ENCODE measurements around the gene TEX2.
A peak's percentile ranks its signal among the peaks of the same experiment; 100 is the strongest.

Gene TEX2

DNA sequence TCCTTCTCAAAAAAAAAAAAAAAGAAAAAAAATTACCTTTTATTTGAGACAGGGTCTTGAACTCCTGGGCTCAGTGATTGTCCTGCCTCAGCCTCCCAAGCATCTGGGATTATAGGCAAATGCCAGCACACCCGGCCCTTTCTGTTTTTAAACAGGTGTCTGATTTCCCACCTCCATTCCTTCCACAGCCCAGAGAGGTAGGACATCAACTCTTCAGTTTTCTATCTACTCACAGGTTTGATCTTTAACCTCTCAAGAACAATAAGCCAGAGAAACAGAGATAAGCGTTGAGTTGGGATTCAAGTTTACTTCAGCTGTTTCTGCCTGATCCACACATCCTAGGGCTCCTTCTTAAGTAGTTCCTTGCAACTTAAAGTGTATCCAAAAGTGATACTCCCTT lies 41.5 kb upstream of the TEX2 start:
- H4K8ac ChIP-seq (ENCODE audit: low read length): no peak overlapping the region
- no peak overlapping the region for H3K4me2 ChIP-seq (ENCODE audit: low read length, poor library complexity, severe bottlenecking)
- 91% methylated on average over 2 of the region's 2 CpGs for WGBS
- no peak overlapping the region for H2BK12ac ChIP-seq (ENCODE audit: low read length in 2 of 2)
- H3K4me3 ChIP-seq (ENCODE audit: insufficient read depth in 1 of 2, low read depth in 1 of 2, low read length in 2 of 2): no peak overlapping the region
- H2AK5ac ChIP-seq (ENCODE audit: low read length, severe bottlenecking): no peak overlapping the region
- no peak overlapping the region for H3K14ac ChIP-seq (ENCODE audit: low read length in 2 of 2)
- H2AFZ ChIP-seq (ENCODE audit: low read depth, low read length): no peak overlapping the region
- no peak overlapping the region for H2BK120ac ChIP-seq (ENCODE audit: low read depth, low read length)
- H3K4me1 ChIP-seq (ENCODE audit: control insufficient read depth, insufficient read depth, low read depth, low read length): no peaks in the 10 kb centered on the region
- no peak for DNase-seq
- no peak overlapping the region for H2BK15ac ChIP-seq (ENCODE audit: low read depth, poor library complexity, severe bottlenecking)
- no peaks in the 10 kb centered on the region for H3K36me3 ChIP-seq (ENCODE audit: control insufficient read depth in 1 of 2, insufficient read depth in 2 of 2, low read depth in 1 of 2, low read length in 2 of 2)
- no peaks in the 10 kb centered on the region for H3K79me1 ChIP-seq (replicated peaks; ENCODE audit: low read length, poor library complexity, severe bottlenecking)
- H3K27ac ChIP-seq (ENCODE audit: low read length, poor library complexity, severe bottlenecking): no peak overlapping the region
- H3K23ac ChIP-seq (ENCODE audit: low read length in 2 of 2): no peak overlapping the region
- no peak overlapping the region for H3K18ac ChIP-seq (ENCODE audit: low read depth in 1 of 2, low read length in 2 of 2)
- H4K91ac ChIP-seq (ENCODE audit: low read length): no peak overlapping the region
- no peak overlapping the region for H3K4ac ChIP-seq (ENCODE audit: low read depth in 1 of 2, low read length in 2 of 2)
- no peak overlapping the region for H3K9ac ChIP-seq (ENCODE audit: low read length)
- H2BK5ac ChIP-seq (ENCODE audit: low read depth, low read length, poor library complexity, severe bottlenecking): no peak overlapping the region
- peaks cover 3 to 7% of the 10 kb centered on the region in 2 experiments for H3K27me3 ChIP-seq (ENCODE audit: control insufficient read depth in 1 of 2, insufficient read depth in 1 of 2, low read length in 2 of 2)
- no peaks in the 10 kb centered on the region for H3K9me3 ChIP-seq (ENCODE audit: control insufficient read depth, low read length)

- H3K79me1 ChIP-seq (replicated peaks; ENCODE audit: low read length, poor library complexity, severe bottlenecking): no peaks in the 10 kb centered on the region
- no peak overlapping the region for H2BK12ac ChIP-seq (ENCODE audit: low read length in 2 of 2)
- H4K8ac ChIP-seq (ENCODE audit: low read length): no peak overlapping the region
- no peaks in the 10 kb centered on the region for H3K36me3 ChIP-seq (ENCODE audit: control insufficient read depth in 1 of 2, insufficient read depth in 2 of 2, low read depth in 1 of 2, low read length in 2 of 2)
- H3K18ac ChIP-seq (ENCODE audit: low read depth in 1 of 2, low read length in 2 of 2): no peak overlapping the region
- no peak overlapping the region for H3K23ac ChIP-seq (ENCODE audit: low read length in 2 of 2)
- no peak overlapping the region for H2AFZ ChIP-seq (ENCODE audit: low read depth, low read length)
- no peak overlapping the region for H3K4ac ChIP-seq (ENCODE audit: low read depth in 1 of 2, low read length in 2 of 2)
- no peak for DNase-seq
- H3K4me3 ChIP-seq (ENCODE audit: insufficient read depth in 1 of 2, low read depth in 1 of 2, low read length in 2 of 2): no peak overlapping the region
- H3K27me3 ChIP-seq (ENCODE audit: control insufficient read depth in 1 of 2, insufficient read depth in 1 of 2, low read length in 2 of 2): peaks cover 3 to 7% of the 10 kb centered on the region in 2 experiments
- H3K14ac ChIP-seq (ENCODE audit: low read length in 2 of 2): peak overlapping the region in 1 of 2 experiments; percentile 93
- no peak overlapping the region for H3K27ac ChIP-seq (ENCODE audit: low read length, poor library complexity, severe bottlenecking)
- no peak overlapping the region for H4K91ac ChIP-seq (ENCODE audit: low read length)
- no peak overlapping the region for H3K4me2 ChIP-seq (ENCODE audit: low read length, poor library complexity, severe bottlenecking)
- H3K9ac ChIP-seq (ENCODE audit: low read length): no peak overlapping the region
- H3K4me1 ChIP-seq (ENCODE audit: control insufficient read depth, insufficient read depth, low read depth, low read length): no peaks in the 10 kb centered on the region
- no peaks in the 10 kb centered on the region for H3K9me3 ChIP-seq (ENCODE audit: control insufficient read depth, low read length)
- no peak overlapping the region for H2BK15ac ChIP-seq (ENCODE audit: low read depth, poor library complexity, severe bottlenecking)
- H2BK5ac ChIP-seq (ENCODE audit: low read depth, low read length, poor library complexity, severe bottlenecking): no peak overlapping the region
- 93% methylated on average over 8 of the region's 8 CpGs for WGBS
- H2BK120ac ChIP-seq (ENCODE audit: low read depth, low read length): no peak overlapping the region
- no peak overlapping the region for H2AK5ac ChIP-seq (ENCODE audit: low read length, severe bottlenecking)
These were observed 37.6 kb upstream of the TEX2 start for GRCh38 chr17:64300699-64300965.

DNA sequence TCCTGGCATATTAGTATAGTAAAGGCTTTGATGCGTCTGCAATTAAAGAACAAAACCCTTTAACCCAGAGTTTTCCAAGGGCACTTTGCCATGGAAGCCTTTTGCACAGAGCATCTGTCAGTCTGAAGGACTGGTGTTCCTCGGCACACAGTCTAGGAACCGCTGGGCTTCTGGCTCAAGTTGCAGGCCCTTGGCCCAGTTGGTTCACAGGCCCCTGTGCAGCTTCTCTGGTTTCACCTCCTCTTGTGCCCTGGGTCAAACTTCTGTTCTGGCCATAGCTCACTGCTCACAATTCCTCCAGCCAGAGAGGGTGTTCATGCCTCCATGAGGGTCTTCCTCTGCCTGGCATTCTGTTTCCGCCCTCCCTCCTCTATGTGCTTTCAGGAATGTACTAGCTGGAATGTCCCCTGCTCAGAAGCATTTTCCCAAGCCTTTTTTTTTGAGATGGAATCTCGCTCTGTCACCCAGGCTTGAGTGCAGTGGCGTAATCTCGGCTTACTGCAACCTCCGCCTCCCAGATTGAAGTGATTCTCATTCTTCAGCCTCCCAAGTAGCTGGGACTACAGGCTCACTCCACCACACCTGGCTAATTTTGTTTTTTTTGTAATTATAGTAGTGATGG lies 34.5 kb upstream of the TEX2 start:
- DNase-seq: no peak
- Histone ChIP-seq H4K8ac (ENCODE audit: low read length) (peak overlapping the region; percentile 22), H3K4me3 (ENCODE audit: insufficient read depth in 1 of 2, low read depth in 1 of 2, low read length in 2 of 2) (no peak overlapping the region), H3K4ac (ENCODE audit: low read depth in 1 of 2, low read length in 2 of 2) (no peak overlapping the region), H3K9me3 (ENCODE audit: control insufficient read depth, low read length) (no peaks in the 10 kb centered on the region), H2AK5ac (ENCODE audit: low read length, severe bottlenecking) (no peak overlapping the region), H3K23ac (ENCODE audit: low read length in 2 of 2) (no peak overlapping the region), H3K9ac (ENCODE audit: low read length) (no peak overlapping the region), H3K4me1 (ENCODE audit: control insufficient read depth, insufficient read depth, low read depth, low read length) (no peaks in the 10 kb centered on the region), H3K27ac (ENCODE audit: low read length, poor library complexity, severe bottlenecking) (no peak overlapping the region), H2BK15ac (ENCODE audit: low read depth, poor library complexity, severe bottlenecking) (no peak overlapping the region), H3K79me1 (replicated peaks; ENCODE audit: low read length, poor library complexity, severe bottlenecking) (no peaks in the 10 kb centered on the region), H3K36me3 (ENCODE audit: control insufficient read depth in 1 of 2, insufficient read depth in 2 of 2, low read depth in 1 of 2, low read length in 2 of 2) (no peaks in the 10 kb centered on the region), H3K18ac (ENCODE audit: low read depth in 1 of 2, low read length in 2 of 2) (no peak overlapping the region), H2BK12ac (ENCODE audit: low read length in 2 of 2) (no peak overlapping the region), H2AFZ (ENCODE audit: low read depth, low read length) (no peak overlapping the region), H2BK120ac (ENCODE audit: low read depth, low read length) (no peak overlapping the region), H2BK5ac (ENCODE audit: low read depth, low read length, poor library complexity, severe bottlenecking) (no peak overlapping the region), H3K4me2 (ENCODE audit: low read length, poor library complexity, severe bottlenecking) (no peak overlapping the region), H3K27me3 (ENCODE audit: control insufficient read depth in 1 of 2, insufficient read depth in 1 of 2, low read length in 2 of 2) (peaks cover 3 to 10% of the 10 kb centered on the region in 2 experiments), H4K91ac (ENCODE audit: low read length) (no peak overlapping the region), H3K14ac (ENCODE audit: low read length in 2 of 2) (no peak overlapping the region)
- 92% methylated on average over 8 of the region's 8 CpGs for WGBS

DNA sequence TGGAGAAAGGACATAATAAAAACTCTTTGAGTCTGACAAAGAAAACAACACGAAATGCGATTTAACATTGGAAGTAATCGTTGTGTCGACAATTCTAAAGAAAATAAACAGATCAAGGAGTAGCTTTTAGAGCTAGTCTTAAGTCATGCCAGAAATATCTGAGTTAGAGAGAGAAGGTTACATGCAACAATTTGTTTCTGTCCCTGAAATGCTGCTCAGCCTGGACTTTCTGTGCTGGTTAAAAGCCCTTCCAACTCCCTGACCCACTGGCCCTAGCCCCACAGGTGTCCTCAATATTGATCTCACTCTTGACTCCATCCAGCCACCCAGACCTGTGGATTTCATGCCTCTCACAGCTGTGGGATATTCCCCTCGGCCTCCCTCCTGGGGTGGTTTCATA lies 33.2 kb upstream of the TEX2 start:
- Histone ChIP-seq H4K8ac (ENCODE audit: low read length) (no peak overlapping the region), H3K4me1 (ENCODE audit: control insufficient read depth, insufficient read depth, low read depth, low read length) (no peaks in the 10 kb centered on the region), H3K4me3 (ENCODE audit: insufficient read depth in 1 of 2, low read depth in 1 of 2, low read length in 2 of 2) (no peak overlapping the region), H4K91ac (ENCODE audit: low read length) (no peak overlapping the region), H3K9me3 (ENCODE audit: control insufficient read depth, low read length) (peaks cover 4% of the 10 kb centered on the region), H2AK5ac (ENCODE audit: low read length, severe bottlenecking) (no peak overlapping the region), H2BK5ac (ENCODE audit: low read depth, low read length, poor library complexity, severe bottlenecking) (no peak overlapping the region), H3K23ac (ENCODE audit: low read length in 2 of 2) (no peak overlapping the region), H2BK120ac (ENCODE audit: low read depth, low read length) (no peak overlapping the region), H2BK15ac (ENCODE audit: low read depth, poor library complexity, severe bottlenecking) (no peak overlapping the region), H3K4ac (ENCODE audit: low read depth in 1 of 2, low read length in 2 of 2) (no peak overlapping the region), H3K9ac (ENCODE audit: low read length) (no peak overlapping the region), H3K27ac (ENCODE audit: low read length, poor library complexity, severe bottlenecking) (no peak overlapping the region), H3K18ac (ENCODE audit: low read depth in 1 of 2, low read length in 2 of 2) (no peak overlapping the region), H3K27me3 (ENCODE audit: control insufficient read depth in 1 of 2, insufficient read depth in 1 of 2, low read length in 2 of 2) (peaks cover 3 to 10% of the 10 kb centered on the region in 2 experiments), H3K79me1 (replicated peaks; ENCODE audit: low read length, poor library complexity, severe bottlenecking) (no peaks in the 10 kb centered on the region), H3K14ac (ENCODE audit: low read length in 2 of 2) (no peak overlapping the region), H3K4me2 (ENCODE audit: low read length, poor library complexity, severe bottlenecking) (no peak overlapping the region), H3K36me3 (ENCODE audit: control insufficient read depth in 1 of 2, insufficient read depth in 2 of 2, low read depth in 1 of 2, low read length in 2 of 2) (no peaks in the 10 kb centered on the region), H2AFZ (ENCODE audit: low read depth, low read length) (no peak overlapping the region), H2BK12ac (ENCODE audit: low read length in 2 of 2) (no peak overlapping the region)
- DNase-seq: no peak
- 73% methylated on average over 5 of the region's 5 CpGs for WGBS
